MCF 10A (cell line): ENCODE data around the gene MARCHF6. TPM values are rescaled to one million over a fixed set of nuclear protein-coding genes. Genes with fewer than 3 reads are reported as not detected.

ENCODE experiments used
- BruUV-seq: library from RNA; stranded (reverse); fragments of 400-500 nt; replicated peaks from 2 replicates; lab custom pipeline; 2021; lab: Mats Ljungman, UMichigan
- CTCF ChIA-PET: fragments of 300-600 bp; sonication (Branson Sonifier 250); formaldehyde crosslinking; extraction: SDS; loops from one replicate; lab custom pipeline; 2021; ENCODE audit warnings: antibody characterized with exemption, inconsistent platforms; lab: Yijun Ruan, JAX
- POLR2A ChIA-PET: fragments of 300-600, 350-650 bp; sonication (Branson Sonifier 250); formaldehyde crosslinking; extraction: SDS; loops from one replicate; lab custom pipeline; 2020; ENCODE audit warnings: antibody characterized with exemption, inconsistent platforms; lab: Yijun Ruan, JAX
- DNase-seq: peaks from one replicate; pipeline ENCODE4 v3.0.0-alpha.2; 2018; ENCODE audit not compliant: unreplicated experiment
- H3K27ac Mint-ChIP-seq: one replicate; pipeline ENCODE4 v1.8.0; 2022; ENCODE audit warnings: mild to moderate bottlenecking, low read depth, mixed read lengths; ENCODE audit not compliant: unreplicated experiment
- H3K27me3 Mint-ChIP-seq: one replicate; pipeline ENCODE4 v1.8.0; 2022; ENCODE audit warnings: mixed read lengths; ENCODE audit not compliant: insufficient read depth, unreplicated experiment
- H3K36me3 Mint-ChIP-seq: one replicate; pipeline ENCODE4 v1.8.0; 2022; ENCODE audit warnings: mild to moderate bottlenecking, moderate library complexity, mixed read lengths; ENCODE audit not compliant: insufficient read depth, unreplicated experiment
- H3K4me1 Mint-ChIP-seq: one replicate; pipeline ENCODE4 v1.8.0; 2022; ENCODE audit warnings: mixed read lengths; ENCODE audit not compliant: insufficient read depth, unreplicated experiment
- H3K4me3 Mint-ChIP-seq: one replicate; pipeline ENCODE4 v1.8.0; 2022; ENCODE audit warnings: mild to moderate bottlenecking, moderate library complexity, mixed read lengths; ENCODE audit not compliant: unreplicated experiment
- H3K9me3 Mint-ChIP-seq: one replicate; pipeline ENCODE4 v1.8.0; 2022; ENCODE audit warnings: mixed read lengths; ENCODE audit not compliant: unreplicated experiment
- CTCF ChIP-seq: fragments of 200-600 bp; IDR thresholded peaks from one replicate; pipeline ENCODE4 v1.8.0; 2022; ENCODE audit warnings: antibody characterized with exemption, mild to moderate bottlenecking; ENCODE audit not compliant: unreplicated experiment
- intact Hi-C: fragments of 100-400 bp; cut with micrococcal nuclease; formaldehyde crosslinking; loops from 2 replicates; pipeline ENCODE4 v1.14.1; 2022
- total RNA-seq: library from RNA; stranded (reverse); gene quantifications from 2 replicates; pipeline ENCODE4 v1.2.3, GENCODE V29; 2022

Gene MARCHF6
- total RNA-seq, 1 experiment from 2014 or later, result 118 TPM

GRCh38 chr5:10315201-10315600 lies 38.3 kb upstream of the MARCHF6 start:
- Mint-ChIP-seq H3K9me3 (no peaks in the 10 kb centered on the region), H3K36me3 (no peaks in the 10 kb centered on the region), H3K4me3 (no peak overlapping the region), H3K4me1 (peaks cover 18% of the 10 kb centered on the region), H3K27ac (no peak overlapping the region), H3K27me3 (no peaks in the 10 kb centered on the region)
- intact Hi-C loops, result no loop called here
- no TSS peak for BruUV-seq
- ChIA-PET POLR2A (interaction anchor here (1.1 to 1.6 kb wide), 2 partner anchors 28 to 38 kb away, joined by 5 to 7 read pairs; partner anchors contain the start of gene MARCHF6), CTCF (interaction anchor here (0.6 kb wide), 1 partner anchor 166 kb away, joined by 3 read pairs; no protein-coding TSS in a partner anchor)
- no peak for DNase-seq
- TF ChIP-seq CTCF, result no peak

GRCh38 chr5:10315824-10316509 lies 37.5 kb upstream of the MARCHF6 start:
- peak overlapping the region; percentile 46 for H3K27ac Mint-ChIP-seq
- no peaks in the 10 kb centered on the region for H3K9me3 Mint-ChIP-seq
- ChIA-PET POLR2A (interaction anchor here (1.6 kb wide), 1 partner anchor 37 kb away, joined by 7 read pairs; the partner anchor contains the start of gene MARCHF6), CTCF (no interaction called here)
- H3K4me1 Mint-ChIP-seq, result peaks cover 10% of the 10 kb centered on the region
- no peak for DNase-seq
- no TSS peak for BruUV-seq
- intact Hi-C loops, result no loop called here
- H3K4me3 Mint-ChIP-seq, result no peak overlapping the region
- TF ChIP-seq CTCF, result no peak
- H3K36me3 Mint-ChIP-seq, result no peaks in the 10 kb centered on the region
- no peaks in the 10 kb centered on the region for H3K27me3 Mint-ChIP-seq

DNA sequence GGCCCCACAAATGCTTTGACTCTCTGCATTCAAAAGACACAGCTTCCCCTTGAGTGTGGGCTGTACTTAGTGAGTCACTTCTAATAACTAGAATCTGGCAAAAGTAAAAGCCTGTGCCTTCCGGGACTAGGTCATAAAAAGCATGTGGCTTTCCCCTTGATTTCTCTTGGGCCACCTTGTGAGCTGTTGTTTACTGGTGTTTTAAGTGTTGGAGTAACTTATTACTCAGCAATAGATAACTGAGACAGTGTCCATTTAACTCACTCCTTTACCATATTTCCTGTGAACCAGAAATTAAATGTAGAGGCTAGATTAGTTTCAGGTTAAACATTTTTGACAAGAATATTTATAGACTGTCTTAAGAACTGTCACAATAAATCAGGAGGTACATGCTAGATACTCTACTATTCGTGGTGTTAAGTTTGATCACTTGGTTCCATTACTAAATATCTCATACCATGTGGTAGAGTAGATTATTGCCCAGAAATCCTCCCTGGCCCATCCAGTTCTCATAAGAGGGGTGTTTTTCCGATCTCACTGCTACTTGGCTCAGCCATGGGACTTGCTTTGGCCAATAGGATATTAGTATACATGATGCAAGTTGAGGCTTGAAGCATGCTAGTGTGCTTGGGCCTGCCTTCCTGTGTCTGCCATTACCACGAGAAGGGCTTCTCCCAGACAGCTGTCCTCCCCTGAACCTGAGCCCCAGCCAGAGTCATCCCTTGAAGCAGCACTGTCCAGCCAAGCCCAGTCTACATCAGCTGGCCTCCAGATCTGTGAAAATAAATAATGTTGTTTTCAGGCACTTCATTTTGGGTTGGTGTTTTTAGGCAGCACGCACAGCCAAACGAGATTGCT lies 35.4 kb upstream of the MARCHF6 start:
- Mint-ChIP-seq H3K27me3 (no peaks in the 10 kb centered on the region), H3K27ac (no peak overlapping the region), H3K4me1 (no peaks in the 10 kb centered on the region), H3K36me3 (no peaks in the 10 kb centered on the region), H3K4me3 (no peak overlapping the region), H3K9me3 (no peaks in the 10 kb centered on the region)
- ChIA-PET CTCF (interaction anchor here (0.9 to 1.0 kb wide), 2 partner anchors 95 to 309 kb away, joined by 3 read pairs; no protein-coding TSS in a partner anchor), POLR2A (interaction anchor here (0.8 to 1.2 kb wide), 4 partner anchors 17 to 49 kb away, joined by 3 to 4 read pairs (median 4); partner anchors contain the start of gene MARCHF6)
- peak; percentile 34 for DNase-seq
- BruUV-seq, result no TSS peak
- intact Hi-C loops, result no loop called here
- TF ChIP-seq CTCF, result no peak
